ENCODE results near the gene VWA8.

The VWA8 gene

GRCh38 chr13:41960637-41961465, at the start of gene VWA8:
Gene VWA8, minus strand, starts transcription at chr13:41961109. Its CDS starts 94 bp downstream, at chr13:41961015.
- peak; percentile 72 for DNase-seq

- no peak for DNase-seq
These were observed 48.1 kb upstream of the VWA8 start for GRCh38 chr13:42009057-42009456.

GRCh38 chr13:42007844-42008243, 46.9 kb upstream of the VWA8 start:
- DNase-seq = no peak

- DNase-seq = no peak
These were observed 41.2 kb upstream of the VWA8 start for GRCh38 chr13:42002066-42002465.

GRCh38 chr13:42001580-42001979, 40.7 kb upstream of the VWA8 start:
- DNase-seq = no peak

- DNase-seq = no peak
These were observed 39.9 kb upstream of the VWA8 start for GRCh38 chr13:42000846-42001245.

GRCh38 chr13:41997396-41997795, 36.5 kb upstream of the VWA8 start:
- DNase-seq = no peak

GRCh38 chr13:41995946-41996345, 35.0 kb upstream of the VWA8 start:
- DNase-seq = no peak

- no peak for DNase-seq
These were observed 34.4 kb upstream of the VWA8 start for GRCh38 chr13:41995336-41995735.

GRCh38 chr13:41994696-41995095, 33.8 kb upstream of the VWA8 start:
- DNase-seq = no peak

GRCh38 chr13:41991936-41992335, 31.0 kb upstream of the VWA8 start:
- DNase-seq = no peak

- no peak for DNase-seq
These were observed 27.3 kb upstream of the VWA8 start for GRCh38 chr13:41988244-41988643.

GRCh38 chr13:41985788-41986508, 25.0 kb upstream of the VWA8 start:
- DNase-seq = no peak

GRCh38 chr13:41981951-41982715, 21.2 kb upstream of the VWA8 start:
- no peak for DNase-seq

- no peak for DNase-seq
These were observed 17.1 kb upstream of the VWA8 start for GRCh38 chr13:41978007-41978406.

- no peak for DNase-seq
These were observed 15.6 kb upstream of the VWA8 start for GRCh38 chr13:41976476-41976875.

- no peak for DNase-seq
These were observed 13.5 kb upstream of the VWA8 start for GRCh38 chr13:41974262-41974900.

GRCh38 chr13:41973247-41973741, 12.4 kb upstream of the VWA8 start:
- no peak for DNase-seq

GRCh38 chr13:41971848-41972247, 10.9 kb upstream of the VWA8 start:
- no peak for DNase-seq

- no peak for DNase-seq
These were observed 10.0 kb upstream of the VWA8 start for GRCh38 chr13:41970918-41971317.

- DNase-seq = no peak
These were observed 9.1 kb upstream of the VWA8 start for GRCh38 chr13:41970022-41970421.

- DNase-seq = no peak
These were observed 8.2 kb upstream of the VWA8 start for GRCh38 chr13:41969072-41969471.

- no peak for DNase-seq
These were observed 5.8 kb upstream of the VWA8 start for GRCh38 chr13:41966671-41967070.
